Pancreas (tissue), 10 donors: ENCODE data around the gene SART3. TPM values are rescaled to one million over a fixed set of nuclear protein-coding genes. Genes with fewer than 3 reads are reported as not detected.

Source experiments
- ATAC-seq, 4 donors: fragments of 200-7000 bp; cut with Tn5 transposase; one replicate each; pipeline versions ENCODE4 v1.8.0 to v1.9.1; 2020; ENCODE audit warnings: mild to moderate bottlenecking in 4 of 4, moderate library complexity in 4 of 4
- DNase-seq, 6 donors: peaks; one replicate each; pipeline ENCODE4 v3.0.0-alpha.2; 2020
- FAIRE-seq: peaks from 2 replicates; lab custom pipeline; 2012; peaks lifted over from hg19 to GRCh38; lab: Jason Lieb, UNC
- H3K27ac ChIP-seq, 4 donors: fragments of 200-600 bp; sonication (generic); 1 replicate in 3 of 4; 2 replicates in 1 of 4; pipeline versions ENCODE4 v1.5.0 to v1.8.0; 2020
- H3K27me3 ChIP-seq, 4 donors: fragments of 200-600 bp; one replicate each; pipeline ENCODE4 v1.8.0; 2021
- H3K36me3 ChIP-seq, 3 donors: fragments of 200-600 bp; sonication (generic) in 1 of 3; one replicate each; pipeline versions ENCODE4 v1.5.0 to v1.8.0; 2020 to 2021
- H3K4me1 ChIP-seq, 3 donors: fragments of 200-600 bp; one replicate each; pipeline ENCODE4 v1.8.0; 2021
- H3K4me3 ChIP-seq, 4 donors: fragments of 200-600 bp; sonication (generic) in 2 of 4; one replicate each; pipeline versions ENCODE4 v1.5.0 to v1.8.0; 2020 to 2021
- H3K9me3 ChIP-seq, 4 donors: fragments of 200-600 bp; one replicate each; pipeline ENCODE4 v1.8.0; 2021
- WGBS, 2 donors: extraction: QIAGEN DNeasy Blood & Tissue Kit; methylation state at CpG; one replicate each; pipeline ENCODE4 v1.1.7; 2013; 5-methylcytosine and 5-hydroxymethylcytosine counted together
- intact Hi-C, 3 donors: fragments of 100-400 bp; cut with DNase I; formaldehyde crosslinking; loops; one replicate each; pipeline versions ENCODE4 v1.11.1 to v1.14.2; 2022
- polyA plus RNA-seq, 2 donors: library from polyadenylated mRNA; stranded (reverse); fragments of 200-250 nt; gene quantifications; one replicate each; pipeline ENCODE4 v1.2.3, GENCODE V29; 2013
- total RNA-seq, 6 donors: library from RNA; stranded (reverse); fragmentation: NEBNext Ultra II Directional in 4 of 6; extraction: Animal tissue kit (Norgen Biotek cat#: 25700) in 4 of 6; gene quantifications; one replicate each; pipeline versions ENCODE4 v1.2.1 to v1.2.4, GENCODE V29; 2021 to 2023
- TF ChIP-seq, protein P1 (sequence below), 4 donors: fragments of 200-600 bp; sonication (generic) in 3 of 4; IDR thresholded peaks; one replicate each; pipeline versions ENCODE4 v1.5.0 to v1.8.0; 2021; ENCODE audit warnings: antibody characterized with exemption in 4 of 4
- donor health status: healthy with polysubstance abuse.
- donor health status: DM: no; HTN: no; CAD: no; lungs with moderate emphysema.
- donor health status: DM: no; HTN: no; CAD: no.
- donor health status: control.
- donor health status: control.
- donor health status: Bipolar disorder and iron deficiency.
- donor health status: DM: yes; HTN: yes; CAD: no.
- donor health status: DM: no; HTN: no; CAD: no.
- donor health status: DM: no; HTN: no; CAD: no.
- donor health status: DM: yes; HTN: yes; CAD: no.

Gene SART3
- total and polyA plus RNA-seq, 8 donors: 13.9 to 23.4 (median 16.7) TPM

DNA sequence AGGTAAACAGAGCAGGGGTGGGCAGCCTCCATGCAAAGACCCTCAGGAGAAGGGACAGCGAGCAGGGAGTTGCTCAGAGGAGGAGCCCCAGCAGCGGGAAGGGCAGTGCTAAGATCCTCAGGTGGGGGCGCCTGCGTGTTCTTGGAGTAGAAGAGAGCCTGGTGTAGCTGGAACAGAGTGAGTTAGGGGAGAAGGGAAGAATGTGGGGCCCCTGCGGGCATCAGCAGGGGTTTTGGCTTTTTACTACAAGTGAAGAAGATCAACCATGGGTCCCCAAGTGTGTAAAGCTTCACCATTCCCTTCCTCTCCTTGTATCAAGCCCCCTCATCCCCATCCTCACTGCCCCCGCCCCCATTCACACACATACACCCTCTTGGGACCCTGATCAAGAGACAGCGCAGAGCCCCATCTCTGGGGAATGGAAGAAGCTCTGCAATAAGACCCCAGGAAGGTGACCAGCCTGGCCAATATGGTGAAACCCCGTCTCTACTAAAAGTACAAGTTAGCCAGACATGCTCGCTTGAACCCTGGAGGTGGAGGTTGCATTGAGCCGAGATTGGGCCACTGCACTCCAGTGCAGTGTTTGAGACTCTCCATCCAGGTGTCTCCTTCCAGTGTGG lies 47.1 kb upstream of the SART3 start:
- H3K36me3 ChIP-seq: no peaks in the 10 kb centered on the region
- no peaks in the 10 kb centered on the region for H3K4me1 ChIP-seq
- H3K27me3 ChIP-seq: no peaks in the 10 kb centered on the region
- no peak for ATAC-seq
- TF ChIP-seq, protein P1, sequence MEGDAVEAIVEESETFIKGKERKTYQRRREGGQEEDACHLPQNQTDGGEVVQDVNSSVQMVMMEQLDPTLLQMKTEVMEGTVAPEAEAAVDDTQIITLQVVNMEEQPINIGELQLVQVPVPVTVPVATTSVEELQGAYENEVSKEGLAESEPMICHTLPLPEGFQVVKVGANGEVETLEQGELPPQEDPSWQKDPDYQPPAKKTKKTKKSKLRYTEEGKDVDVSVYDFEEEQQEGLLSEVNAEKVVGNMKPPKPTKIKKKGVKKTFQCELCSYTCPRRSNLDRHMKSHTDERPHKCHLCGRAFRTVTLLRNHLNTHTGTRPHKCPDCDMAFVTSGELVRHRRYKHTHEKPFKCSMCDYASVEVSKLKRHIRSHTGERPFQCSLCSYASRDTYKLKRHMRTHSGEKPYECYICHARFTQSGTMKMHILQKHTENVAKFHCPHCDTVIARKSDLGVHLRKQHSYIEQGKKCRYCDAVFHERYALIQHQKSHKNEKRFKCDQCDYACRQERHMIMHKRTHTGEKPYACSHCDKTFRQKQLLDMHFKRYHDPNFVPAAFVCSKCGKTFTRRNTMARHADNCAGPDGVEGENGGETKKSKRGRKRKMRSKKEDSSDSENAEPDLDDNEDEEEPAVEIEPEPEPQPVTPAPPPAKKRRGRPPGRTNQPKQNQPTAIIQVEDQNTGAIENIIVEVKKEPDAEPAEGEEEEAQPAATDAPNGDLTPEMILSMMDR (IDR thresholded peaks at IDR 0.05): no peak
- DNase-seq: no peak
- H3K27ac ChIP-seq: no peak overlapping the region
- no peak overlapping the region for H3K4me3 ChIP-seq
- WGBS, 2 donors: 64 to 77% methylated on average over 10 of the region's 10 CpGs
- H3K9me3 ChIP-seq: no peaks in the 10 kb centered on the region
- intact Hi-C loops: no loop called here
- FAIRE-seq: no peak

DNA sequence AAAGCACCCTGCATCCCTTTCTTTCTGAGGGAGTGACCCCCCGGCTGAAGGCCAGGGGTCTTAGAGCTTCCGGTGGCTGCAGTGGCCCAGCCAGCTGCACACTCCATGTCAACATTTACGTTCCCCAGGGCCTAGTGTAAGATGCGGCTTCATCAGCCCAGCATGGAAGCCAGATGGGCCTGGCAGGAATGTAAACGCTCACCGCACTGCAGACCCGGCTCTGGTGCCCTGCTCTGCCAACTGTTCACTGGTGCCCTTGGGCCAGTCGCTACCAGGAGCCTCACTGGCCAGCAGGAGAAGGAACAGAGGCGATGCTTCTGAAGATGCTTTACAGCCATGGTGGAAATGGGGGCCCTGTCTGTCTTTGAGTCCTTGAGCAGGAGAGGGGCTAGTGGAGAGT lies 45.5 kb upstream of the SART3 start:
- no peaks in the 10 kb centered on the region for H3K36me3 ChIP-seq
- H3K27ac ChIP-seq: no peak overlapping the region
- DNase-seq: no peak
- ATAC-seq: no peak
- no peaks in the 10 kb centered on the region for H3K4me1 ChIP-seq
- no peaks in the 10 kb centered on the region for H3K9me3 ChIP-seq
- TF ChIP-seq, protein P1 (IDR thresholded peaks at IDR 0.05): no peak
- no peak for FAIRE-seq
- 69 to 76% methylated on average over 9 of the region's 9 CpGs for WGBS, 2 donors
- intact Hi-C loops: no loop called here
- H3K4me3 ChIP-seq: no peak overlapping the region
- H3K27me3 ChIP-seq: no peaks in the 10 kb centered on the region

DNA sequence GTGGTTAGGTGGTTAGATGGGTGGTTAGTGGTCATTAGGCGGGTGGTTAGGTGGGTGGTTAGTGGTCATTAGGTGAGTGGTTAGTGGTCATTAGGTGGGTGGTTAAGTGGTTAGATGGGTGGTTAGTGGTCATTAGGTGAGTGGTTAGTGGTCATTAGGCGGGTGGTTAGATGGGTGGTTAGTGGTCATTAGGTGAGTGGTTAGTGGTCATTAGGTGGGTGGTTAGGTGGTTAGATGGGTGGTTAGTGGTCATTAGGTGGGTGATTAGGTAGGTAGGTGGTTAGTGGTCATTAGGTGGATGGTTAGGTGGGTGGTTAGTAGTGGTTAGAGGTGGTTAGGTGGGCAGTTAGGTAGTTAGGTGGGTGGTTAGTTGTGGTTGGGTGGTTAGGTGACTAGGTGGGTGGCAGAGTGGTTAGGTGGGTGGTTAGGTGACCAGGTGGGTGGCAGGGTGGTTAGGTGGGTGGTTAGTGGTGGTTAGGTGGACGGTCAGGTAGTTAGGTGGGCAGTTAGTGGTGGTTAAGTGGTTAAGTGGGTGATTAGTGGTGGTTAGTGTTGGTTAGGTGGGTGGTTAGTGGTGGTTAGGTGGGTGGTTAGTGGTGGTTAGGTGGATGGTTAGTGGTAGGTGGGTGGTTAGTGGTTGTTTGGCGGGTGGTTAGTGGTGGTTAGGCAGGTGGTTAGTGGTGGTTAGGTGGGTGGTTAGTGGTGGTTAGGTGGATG lies 44.9 kb upstream of the SART3 start:
- ATAC-seq: no peak
- Histone ChIP-seq H3K27ac (no peak overlapping the region), H3K36me3 (no peaks in the 10 kb centered on the region), H3K4me3 (no peak overlapping the region), H3K4me1 (no peaks in the 10 kb centered on the region), H3K27me3 (no peaks in the 10 kb centered on the region), H3K9me3 (no peaks in the 10 kb centered on the region)
- TF ChIP-seq, protein P1 (IDR thresholded peaks at IDR 0.05): no peak
- FAIRE-seq: no peak
- WGBS, 2 donors: 79 to 91% methylated on average over 4 of the region's 4 CpGs
- intact Hi-C loops: no loop called here
- no peak for DNase-seq

DNA sequence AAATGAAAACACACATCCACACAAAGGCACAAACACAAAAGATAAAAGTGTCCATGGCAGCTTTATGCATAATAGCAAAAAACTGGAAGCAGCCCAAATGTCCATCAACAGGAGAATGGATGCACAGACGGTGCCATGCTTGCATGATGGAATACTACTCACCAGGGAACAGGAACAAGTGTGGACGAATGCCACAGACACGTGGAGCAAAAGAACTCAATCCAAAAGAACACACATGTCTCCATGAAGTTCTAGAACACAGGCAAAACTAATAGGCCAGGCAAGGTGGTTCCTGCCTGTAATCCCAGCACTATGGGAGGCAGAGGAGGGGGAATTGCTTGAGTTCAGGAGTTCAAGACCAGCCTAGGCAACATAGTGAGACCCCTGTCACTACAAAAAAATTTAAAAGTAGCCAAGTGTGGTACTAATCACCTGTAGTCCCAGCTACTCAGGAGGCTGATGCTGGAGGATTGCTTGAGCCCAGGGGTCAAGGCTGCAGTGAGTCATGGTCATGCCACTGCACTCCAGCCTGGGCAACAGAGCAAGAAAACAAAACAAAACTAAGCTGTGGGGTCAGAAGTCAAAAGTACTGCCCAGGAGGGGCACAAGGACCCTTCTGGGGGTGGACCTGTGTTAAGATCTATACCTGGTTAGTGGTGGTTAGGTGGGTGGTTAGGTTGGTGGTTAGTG lies 44.2 kb upstream of the SART3 start:
- H3K9me3 ChIP-seq: no peaks in the 10 kb centered on the region
- no peaks in the 10 kb centered on the region for H3K27me3 ChIP-seq
- H3K4me1 ChIP-seq: no peaks in the 10 kb centered on the region
- no peak for ATAC-seq
- TF ChIP-seq, protein P1 (IDR thresholded peaks at IDR 0.05): no peak
- no peak for DNase-seq
- FAIRE-seq: no peak
- no peak overlapping the region for H3K27ac ChIP-seq
- no peak overlapping the region for H3K4me3 ChIP-seq
- intact Hi-C loops: no loop called here
- 46 to 54% methylated on average over 3 of the region's 3 CpGs for WGBS, 2 donors
- no peaks in the 10 kb centered on the region for H3K36me3 ChIP-seq
